GM18909 (cell line): ENCODE measurements around the gene CARMIL1.

Experiments
- ATAC-seq: cut with Tn5 transposase; IDR thresholded peaks from one replicate; pipeline ENCODE4 v1.9.1; 2021; ENCODE audit warnings: mild to moderate bottlenecking; ENCODE audit not compliant: unreplicated experiment, poor library complexity

The CARMIL1 gene

GRCh38 chr6:25541228-25541627 is 262.1 kb downstream of the CARMIL1 start:
- ATAC-seq, result no peak

- no peak for ATAC-seq
Measured at GRCh38 chr6:25542984-25543910, 264.1 kb downstream of the CARMIL1 start.

GRCh38 chr6:25544833-25545232 is 265.7 kb downstream of the CARMIL1 start:
- no peak for ATAC-seq

- no peak for ATAC-seq
Measured at GRCh38 chr6:25547797-25548196, 268.6 kb downstream of the CARMIL1 start.

GRCh38 chr6:25548451-25548850 is 269.3 kb downstream of the CARMIL1 start:
- no peak for ATAC-seq

- no peak for ATAC-seq
Measured at GRCh38 chr6:25550631-25551030, 271.5 kb downstream of the CARMIL1 start.

- no peak for ATAC-seq
Measured at GRCh38 chr6:25553502-25553901, 274.3 kb downstream of the CARMIL1 start.

- no peak for ATAC-seq
Measured at GRCh38 chr6:25555188-25555587, 276.0 kb downstream of the CARMIL1 start.

- peak; percentile 50 for ATAC-seq
Measured at GRCh38 chr6:25556516-25556915, 277.3 kb downstream of the CARMIL1 start.

- no peak for ATAC-seq
Measured at GRCh38 chr6:25558155-25558817, 279.1 kb downstream of the CARMIL1 start.

- ATAC-seq, result no peak
Measured at GRCh38 chr6:25560865-25561264, 281.7 kb downstream of the CARMIL1 start.

- ATAC-seq, result no peak
Measured at GRCh38 chr6:25564943-25565342, 285.8 kb downstream of the CARMIL1 start.

- no peak for ATAC-seq
Measured at GRCh38 chr6:25570578-25570977, 291.4 kb downstream of the CARMIL1 start.

GRCh38 chr6:25576919-25577318 is 297.7 kb downstream of the CARMIL1 start:
- no peak for ATAC-seq

- no peak for ATAC-seq
Measured at GRCh38 chr6:25578538-25578937, 299.4 kb downstream of the CARMIL1 start.

- no peak for ATAC-seq
Measured at GRCh38 chr6:25579391-25579883, 300.3 kb downstream of the CARMIL1 start.

- ATAC-seq, result no peak
Measured at GRCh38 chr6:25579902-25580495, 300.8 kb downstream of the CARMIL1 start.

- no peak for ATAC-seq
Measured at GRCh38 chr6:25582101-25582500, 302.9 kb downstream of the CARMIL1 start.

GRCh38 chr6:25583099-25583498 is 303.9 kb downstream of the CARMIL1 start:
- ATAC-seq, result no peak

GRCh38 chr6:25583906-25584305 is 304.7 kb downstream of the CARMIL1 start:
- ATAC-seq, result no peak

GRCh38 chr6:25585225-25585624 is 306.1 kb downstream of the CARMIL1 start:
- ATAC-seq, result no peak
